Pancreas (tissue), 10 donors: Measurements from ENCODE around the gene RALGAPB. TPM values are rescaled to one million over a fixed set of nuclear protein-coding genes. Genes with fewer than 3 reads are reported as not detected.
"Not testable (repeated sequence)": the region's sequence is repeated elsewhere in the genome, so short reads cannot be mapped to it uniquely, and the experiment has no call there.

Experiments used
- ATAC-seq, 4 donors: fragments of 200-7000 bp; cut with Tn5 transposase; one replicate each; pipeline versions ENCODE4 v1.8.0 to v1.9.1; 2020; ENCODE audit warnings: mild to moderate bottlenecking in 4 of 4, moderate library complexity in 4 of 4
- DNase-seq, 6 donors: peaks; one replicate each; pipeline ENCODE4 v3.0.0-alpha.2; 2020
- FAIRE-seq: peaks from 2 replicates; lab custom pipeline; 2012; peaks lifted over from hg19 to GRCh38; lab: Jason Lieb, UNC
- H3K27ac ChIP-seq, 4 donors: fragments of 200-600 bp; sonication (generic); 1 replicate in 3 of 4; 2 replicates in 1 of 4; pipeline versions ENCODE4 v1.5.0 to v1.8.0; 2020
- H3K27me3 ChIP-seq, 4 donors: fragments of 200-600 bp; one replicate each; pipeline ENCODE4 v1.8.0; 2021
- H3K36me3 ChIP-seq, 3 donors: fragments of 200-600 bp; sonication (generic) in 1 of 3; one replicate each; pipeline versions ENCODE4 v1.5.0 to v1.8.0; 2020 to 2021
- H3K4me1 ChIP-seq, 3 donors: fragments of 200-600 bp; one replicate each; pipeline ENCODE4 v1.8.0; 2021
- H3K4me3 ChIP-seq, 4 donors: fragments of 200-600 bp; sonication (generic) in 2 of 4; one replicate each; pipeline versions ENCODE4 v1.5.0 to v1.8.0; 2020 to 2021
- H3K9me3 ChIP-seq, 4 donors: fragments of 200-600 bp; one replicate each; pipeline ENCODE4 v1.8.0; 2021
- CTCF ChIP-seq, 4 donors: fragments of 200-600 bp; sonication (generic) in 3 of 4; IDR thresholded peaks; one replicate each; pipeline versions ENCODE4 v1.5.0 to v1.8.0; 2021; ENCODE audit warnings: antibody characterized with exemption in 4 of 4
- WGBS, 2 donors: extraction: QIAGEN DNeasy Blood & Tissue Kit; methylation state at CpG; one replicate each; pipeline ENCODE4 v1.1.7; 2013; 5-methylcytosine and 5-hydroxymethylcytosine counted together
- intact Hi-C, 3 donors: fragments of 100-400 bp; cut with DNase I; formaldehyde crosslinking; loops; one replicate each; pipeline versions ENCODE4 v1.11.1 to v1.14.2; 2022
- polyA plus RNA-seq, 2 donors: library from polyadenylated mRNA; stranded (reverse); fragments of 200-250 nt; gene quantifications; one replicate each; pipeline ENCODE4 v1.2.3, GENCODE V29; 2013
- total RNA-seq, 6 donors: library from RNA; stranded (reverse); fragmentation: NEBNext Ultra II Directional in 4 of 6; extraction: Animal tissue kit (Norgen Biotek cat#: 25700) in 4 of 6; gene quantifications; one replicate each; pipeline versions ENCODE4 v1.2.1 to v1.2.4, GENCODE V29; 2021 to 2023
- donor health status: healthy with polysubstance abuse.
- donor health status: DM: no; HTN: no; CAD: no; lungs with moderate emphysema.
- donor health status: DM: no; HTN: no; CAD: no.
- donor health status: control.
- donor health status: control.
- donor health status: Bipolar disorder and iron deficiency.
- donor health status: DM: yes; HTN: yes; CAD: no.
- donor health status: DM: no; HTN: no; CAD: no.
- donor health status: DM: no; HTN: no; CAD: no.
- donor health status: DM: yes; HTN: yes; CAD: no.

The RALGAPB gene
- total and polyA plus RNA-seq, 8 donors, result 6.5 to 19.0 (median 11.3) TPM

- TF ChIP-seq CTCF (IDR thresholded peaks at IDR 0.05), result no peak
- Histone ChIP-seq H3K4me1 (no peaks in the 10 kb centered on the region), H3K27ac (no peak overlapping the region), H3K9me3 (no peaks in the 10 kb centered on the region), H3K36me3 (peaks cover 0 to 31% (median 4%) of the 10 kb centered on the region in 3 donors), H3K27me3 (no peaks in the 10 kb centered on the region), H3K4me3 (no peak overlapping the region)
- ATAC-seq, result no peak
- 79 to 88% methylated on average over 1 of the region's 1 CpG for WGBS, 2 donors
- DNase-seq, result no peak
- intact Hi-C loops, result no loop called here
- FAIRE-seq, result no peak
These were observed 26.7 kb downstream of the RALGAPB start for GRCh38 chr20:38499366-38499765.

GRCh38 chr20:38501858-38502436 lies 29.3 kb downstream of the RALGAPB start:
- ATAC-seq, result peak in 1 of 4 donors; percentile 16
- no peak for DNase-seq
- H3K36me3 ChIP-seq, result peaks cover 0 to 24% (median 4%) of the 10 kb centered on the region in 3 donors
- FAIRE-seq, result no peak
- H3K4me1 ChIP-seq, result no peaks in the 10 kb centered on the region
- no peak overlapping the region for H3K4me3 ChIP-seq
- no peaks in the 10 kb centered on the region for H3K27me3 ChIP-seq
- H3K9me3 ChIP-seq, result no peaks in the 10 kb centered on the region
- intact Hi-C loops, result no loop called here
- TF ChIP-seq CTCF (IDR thresholded peaks at IDR 0.05), result no peak
- no peak overlapping the region for H3K27ac ChIP-seq
- 88 to 94% methylated on average over 2 of the region's 2 CpGs for WGBS, 2 donors

- FAIRE-seq (no peak), DNase-seq (no peak), ATAC-seq (no peak)
- intact Hi-C loops, result no loop called here
- no peaks in the 10 kb centered on the region for H3K9me3 ChIP-seq
- WGBS, 2 donors, result 97 to 99% methylated on average over 3 of the region's 3 CpGs
- H3K4me1 ChIP-seq, result no peaks in the 10 kb centered on the region
- TF ChIP-seq CTCF (IDR thresholded peaks at IDR 0.05), result no peak
- H3K4me3 ChIP-seq, result no peak overlapping the region
- no peaks in the 10 kb centered on the region for H3K27me3 ChIP-seq
- peaks cover 0 to 26% (median 4%) of the 10 kb centered on the region in 3 donors for H3K36me3 ChIP-seq
- no peak overlapping the region for H3K27ac ChIP-seq
These were observed 31.9 kb downstream of the RALGAPB start for GRCh38 chr20:38504368-38505090.

- no peak overlapping the region for H3K27ac ChIP-seq
- intact Hi-C loops, result no loop called here
These were observed 32.4 kb downstream of the RALGAPB start for GRCh38 chr20:38505091-38505455.

GRCh38 chr20:38511726-38512125 lies 39.1 kb downstream of the RALGAPB start:
- H3K27me3 ChIP-seq, intact Hi-C loops, FAIRE-seq, DNase-seq, ATAC-seq, H3K9me3 ChIP-seq, H3K4me3 ChIP-seq, H3K27ac ChIP-seq, H3K4me1 ChIP-seq: not testable (repeated sequence)
- WGBS, 2 donors, result 98 to 99% methylated on average over 19 of the region's 19 CpGs
- peaks cover 0 to 23% (median 4%) of the 10 kb centered on the region in 3 donors for H3K36me3 ChIP-seq

More at GRCh38 chr20:38505091-38505455, 32.4 kb downstream of the RALGAPB start:
- H3K36me3 ChIP-seq, result peaks cover 0 to 25% (median 4%) of the 10 kb centered on the region in 3 donors
- H3K27me3 ChIP-seq, result no peaks in the 10 kb centered on the region
- ATAC-seq, result no peak
- WGBS, 2 donors, result 98 to 99% methylated on average over 4 of the region's 4 CpGs
- TF ChIP-seq CTCF (IDR thresholded peaks at IDR 0.05), result no peak
- DNase-seq, result no peak
- H3K9me3 ChIP-seq, result no peaks in the 10 kb centered on the region
- no peak for FAIRE-seq
- H3K4me3 ChIP-seq, result no peak overlapping the region
- H3K4me1 ChIP-seq, result no peaks in the 10 kb centered on the region
